Raji (cell line): ENCODE measurements around the gene PGA3.

Source experiments
- POLR2A ChIP-seq: IDR thresholded peaks from 2 replicates; pipeline ENCODE4 v1.6.1; 2011; ENCODE audit warnings: low read depth, low read length, control low read depth; ENCODE audit not compliant: insufficient read depth

The PGA3 gene

GRCh38 chr11:61164606-61165424 is 38.5 kb upstream of the PGA3 start:
- TF ChIP-seq POLR2A, result no peak

DNA sequence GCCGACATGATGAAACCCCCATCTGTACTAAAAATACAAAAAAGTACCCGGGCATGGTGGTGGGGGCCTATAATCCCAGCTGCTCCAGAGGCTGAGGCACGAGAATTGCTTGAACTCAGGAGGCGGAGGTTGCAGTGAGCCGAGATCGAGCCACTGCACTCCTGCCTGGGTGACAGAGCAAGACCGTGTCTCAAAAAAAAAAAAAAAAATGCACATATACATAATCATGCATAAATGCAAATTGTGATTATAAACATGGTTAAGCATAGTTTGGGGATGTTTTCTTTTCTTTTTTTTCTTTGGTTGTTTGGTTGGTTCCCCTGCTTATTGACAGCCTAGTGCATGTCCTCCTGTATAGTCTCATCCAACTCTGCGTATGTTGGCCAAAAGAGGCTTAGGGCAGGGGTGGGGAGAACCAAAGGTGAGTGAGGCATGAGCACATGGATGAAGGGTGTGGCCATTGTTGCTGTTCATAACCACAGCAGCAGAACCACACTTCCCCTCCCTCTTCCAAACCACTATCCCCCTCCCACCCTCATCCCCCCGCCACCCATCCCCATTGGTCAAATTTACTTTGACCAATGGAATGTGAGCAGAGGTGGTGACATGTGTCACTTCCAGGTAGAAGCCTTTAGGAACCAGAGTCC is 35.1 kb upstream of the PGA3 start:
- no peak for TF ChIP-seq POLR2A

DNA sequence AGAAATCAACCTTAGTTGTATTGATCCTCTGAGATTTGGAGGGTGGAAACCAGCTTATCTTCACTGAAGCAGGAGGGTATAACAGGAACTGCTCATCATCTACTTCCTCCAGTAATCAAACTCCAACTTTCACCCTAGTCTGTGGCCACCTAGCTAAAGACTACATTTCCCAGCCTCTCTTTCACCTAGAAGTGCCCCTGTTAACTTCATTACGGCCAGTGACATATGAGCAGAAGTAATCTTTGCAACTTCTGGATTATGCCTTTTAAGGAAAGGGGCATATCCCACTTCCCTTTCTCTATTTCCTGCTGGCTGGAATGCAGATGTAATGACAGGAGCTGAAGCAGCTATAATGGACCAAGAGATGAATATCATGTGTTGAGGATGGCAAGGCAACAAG is 34.5 kb upstream of the PGA3 start:
- no peak for TF ChIP-seq POLR2A

- no peak for TF ChIP-seq POLR2A
Measured at GRCh38 chr11:61170566-61170965, 32.7 kb upstream of the PGA3 start.

- no peak for TF ChIP-seq POLR2A
Measured at GRCh38 chr11:61171907-61172306, 31.4 kb upstream of the PGA3 start.

DNA sequence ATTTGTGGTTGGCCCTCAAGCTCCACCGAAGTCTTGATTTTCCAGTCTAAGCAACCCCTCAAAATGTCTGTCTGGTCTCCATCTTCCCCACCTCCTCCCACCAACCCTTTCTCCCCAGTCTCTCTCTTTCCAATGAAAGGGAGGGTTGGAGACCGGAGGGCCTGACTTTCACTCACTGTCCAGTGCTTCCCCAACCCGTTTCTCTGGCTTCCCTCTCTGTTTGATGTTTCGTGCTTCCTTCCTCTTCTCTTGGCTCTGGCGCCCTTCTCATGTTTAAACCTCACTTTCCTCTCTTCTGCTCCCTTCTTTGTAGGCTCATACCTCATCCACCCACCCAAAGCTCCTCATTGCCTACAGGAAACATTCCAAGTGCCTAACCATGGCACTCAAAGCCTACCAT is 31.0 kb upstream of the PGA3 start:
- no peak for TF ChIP-seq POLR2A

- TF ChIP-seq POLR2A, result no peak
Measured at GRCh38 chr11:61172888-61173287, 30.4 kb upstream of the PGA3 start.

DNA sequence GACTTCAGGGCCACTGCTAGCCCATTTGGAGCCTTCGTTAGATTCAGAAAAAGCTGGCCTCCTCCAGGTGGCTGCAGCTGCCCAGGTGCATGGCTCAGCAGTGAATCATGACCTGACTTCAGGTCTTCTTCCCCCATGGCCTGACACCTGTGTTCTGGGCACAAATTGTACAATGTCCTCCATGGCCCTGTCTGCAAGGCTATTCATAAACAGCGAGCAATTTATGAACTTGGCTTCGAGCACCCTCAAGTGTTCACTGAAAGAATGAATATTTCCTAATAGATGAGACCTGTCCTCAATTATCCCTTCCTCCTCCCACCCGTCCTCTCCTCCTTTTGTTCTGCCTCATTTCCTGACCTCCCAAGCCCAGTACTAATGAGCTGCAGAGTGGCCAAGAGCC is 29.9 kb upstream of the PGA3 start:
- TF ChIP-seq POLR2A, result no peak

DNA sequence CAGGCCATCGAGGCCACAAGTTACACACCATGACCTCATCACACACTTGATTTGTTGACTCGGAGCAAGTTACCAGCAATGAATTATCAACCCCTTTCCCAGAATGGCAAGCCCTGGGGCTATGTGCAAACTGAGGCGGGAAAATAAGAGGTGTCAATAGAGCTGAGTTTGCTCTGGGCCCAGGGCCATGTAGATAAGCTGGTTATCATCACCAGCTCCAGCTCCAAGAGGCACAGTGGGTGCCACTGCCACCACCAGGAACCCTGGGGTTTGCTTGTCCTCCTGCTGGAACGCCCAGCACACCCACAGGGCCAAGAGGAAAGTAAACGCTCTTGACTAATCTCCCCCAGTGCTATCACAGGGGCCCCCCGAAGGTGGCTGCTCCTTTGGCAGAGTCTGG is 29.0 kb upstream of the PGA3 start:
- no peak for TF ChIP-seq POLR2A

- no peak for TF ChIP-seq POLR2A
Measured at GRCh38 chr11:61174949-61175348, 28.4 kb upstream of the PGA3 start.

DNA sequence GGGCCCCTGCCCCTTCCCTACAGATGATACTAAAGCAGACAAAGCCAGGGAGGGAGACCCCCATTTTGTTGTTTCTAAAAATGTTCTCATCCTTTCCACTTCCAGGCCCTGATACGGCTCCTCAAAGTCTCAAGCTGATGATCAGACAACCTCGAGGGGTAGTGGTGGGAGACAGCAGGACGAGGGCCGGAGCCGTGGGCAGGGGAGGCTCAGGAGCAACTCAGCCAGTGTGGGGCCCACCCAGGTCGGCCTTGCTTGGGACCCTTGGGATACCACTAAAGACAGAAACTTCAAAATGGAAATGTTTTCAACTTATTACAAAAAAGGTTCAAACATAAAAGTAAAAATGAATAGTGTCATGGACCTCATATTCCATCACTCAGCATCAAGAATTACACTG is 26.9 kb upstream of the PGA3 start:
- TF ChIP-seq POLR2A, result no peak

DNA sequence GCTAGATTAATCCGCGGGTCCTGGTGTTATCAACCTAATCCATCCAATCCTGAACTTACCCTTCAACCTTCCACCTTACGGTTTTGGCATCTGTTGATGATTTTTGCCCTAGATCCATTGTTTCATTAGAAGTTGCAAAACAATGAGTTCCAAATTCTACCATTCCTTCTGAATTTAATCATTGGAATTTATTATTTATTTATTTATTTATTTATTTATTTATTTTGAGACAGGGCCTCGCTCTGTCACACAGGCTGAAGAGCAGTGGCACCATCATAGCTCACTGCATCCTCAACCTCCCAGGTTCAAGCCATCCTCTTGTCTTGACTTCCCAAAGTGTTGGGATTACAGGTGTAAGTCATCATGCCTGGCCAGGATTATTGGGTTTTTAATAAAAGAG is 21.8 kb upstream of the PGA3 start:
- TF ChIP-seq POLR2A, result no peak

GRCh38 chr11:61183645-61184044 is 19.7 kb upstream of the PGA3 start:
- no peak for TF ChIP-seq POLR2A

- TF ChIP-seq POLR2A, result no peak
Measured at GRCh38 chr11:61186504-61186903, 16.8 kb upstream of the PGA3 start.

- no peak for TF ChIP-seq POLR2A
Measured at GRCh38 chr11:61187505-61188130, 15.7 kb upstream of the PGA3 start.

DNA sequence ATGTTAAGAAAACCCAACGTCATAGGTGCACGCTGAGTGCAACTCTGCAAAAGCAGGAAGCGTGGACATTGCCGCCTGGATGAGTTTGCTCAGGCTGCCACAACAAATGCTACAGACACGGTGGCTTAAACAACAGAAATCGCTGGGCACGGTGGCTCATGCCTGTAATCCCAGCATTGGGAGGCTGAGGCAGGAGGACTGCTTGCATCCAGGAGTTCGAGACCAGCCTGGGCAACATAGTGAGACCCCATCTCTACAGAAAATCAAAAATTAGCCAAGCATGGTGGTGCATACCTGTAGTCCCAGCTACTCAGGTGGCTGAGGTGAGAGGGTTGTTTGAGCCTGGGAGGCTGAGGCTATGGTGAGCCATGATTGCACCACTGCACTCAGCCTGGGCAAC is 13.4 kb upstream of the PGA3 start:
- no peak for TF ChIP-seq POLR2A
